GM18499 (cell line): Measurements from ENCODE around the gene PLA1A.
"Not testable (repeated sequence)": the region's sequence is repeated elsewhere in the genome, so short reads cannot be mapped to it uniquely, and the experiment has no call there.

ENCODE experiments used
- ATAC-seq: cut with Tn5 transposase; IDR thresholded peaks from one replicate; pipeline ENCODE4 v1.9.1; 2021; ENCODE audit warnings: moderate number of reproducible peaks; ENCODE audit not compliant: insufficient read depth, unreplicated experiment

PLA1A gene

DNA sequence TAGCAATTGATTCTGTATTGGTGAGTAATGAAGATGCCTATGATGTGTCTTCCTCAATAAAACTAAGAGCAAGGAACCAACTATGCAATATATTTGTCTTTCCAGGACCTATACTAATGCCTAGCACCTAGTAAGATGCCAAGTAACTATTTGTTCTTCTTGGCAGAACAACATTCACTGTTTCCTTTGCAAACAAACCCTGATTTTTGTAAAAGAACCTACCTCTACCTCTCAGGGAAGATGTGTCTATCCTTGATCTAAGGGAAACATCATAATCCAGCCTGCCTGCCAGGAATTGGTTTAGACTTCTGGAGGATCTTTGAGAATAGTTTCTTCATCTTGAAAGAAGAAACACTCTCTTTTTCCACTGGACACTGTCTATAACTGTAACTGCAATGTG is 22.2 kb upstream of the PLA1A start:
- no peak for ATAC-seq

DNA sequence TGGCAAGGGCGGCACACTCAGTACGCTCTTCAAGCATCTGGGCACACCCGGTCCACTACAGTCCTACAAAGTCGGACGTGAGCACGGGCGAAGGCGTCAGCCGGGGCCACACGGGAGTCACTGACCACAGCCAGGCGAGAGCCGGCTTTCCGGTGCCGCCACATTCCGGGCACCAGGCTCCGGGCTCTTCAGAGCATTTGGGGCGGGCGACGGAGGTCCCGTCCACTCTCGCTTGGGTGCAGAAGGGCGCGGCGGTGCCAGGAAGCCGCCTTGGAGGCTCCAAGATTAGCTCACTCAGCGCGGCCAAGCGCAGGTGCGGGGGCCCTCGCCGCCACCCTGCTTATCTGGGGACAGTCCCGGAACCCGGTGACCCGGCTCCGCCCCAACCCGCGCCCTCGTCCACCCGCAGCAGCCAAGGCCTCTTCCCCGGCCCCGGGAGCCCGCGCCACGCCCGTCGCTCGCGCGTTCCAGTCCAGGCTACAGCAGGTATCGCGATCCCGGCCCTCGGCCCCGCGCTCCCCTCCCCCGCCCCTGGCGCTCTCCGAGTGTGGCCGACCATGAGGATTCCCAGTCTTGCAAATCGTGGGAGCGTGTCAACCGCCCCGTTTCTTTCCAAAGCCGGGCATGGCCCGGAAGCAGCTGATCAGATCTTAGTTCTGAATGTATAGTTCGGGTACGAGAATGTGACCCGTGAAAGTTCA is 18.2 kb upstream of the PLA1A start, which contains the start of gene ADPRH:
TSS of gene ADPRH (plus strand) at position 127 of the 701 bp plus-strand sequence. CDS start 2,678 bp downstream, outside the sequence.
- peak; percentile 40 for ATAC-seq

DNA sequence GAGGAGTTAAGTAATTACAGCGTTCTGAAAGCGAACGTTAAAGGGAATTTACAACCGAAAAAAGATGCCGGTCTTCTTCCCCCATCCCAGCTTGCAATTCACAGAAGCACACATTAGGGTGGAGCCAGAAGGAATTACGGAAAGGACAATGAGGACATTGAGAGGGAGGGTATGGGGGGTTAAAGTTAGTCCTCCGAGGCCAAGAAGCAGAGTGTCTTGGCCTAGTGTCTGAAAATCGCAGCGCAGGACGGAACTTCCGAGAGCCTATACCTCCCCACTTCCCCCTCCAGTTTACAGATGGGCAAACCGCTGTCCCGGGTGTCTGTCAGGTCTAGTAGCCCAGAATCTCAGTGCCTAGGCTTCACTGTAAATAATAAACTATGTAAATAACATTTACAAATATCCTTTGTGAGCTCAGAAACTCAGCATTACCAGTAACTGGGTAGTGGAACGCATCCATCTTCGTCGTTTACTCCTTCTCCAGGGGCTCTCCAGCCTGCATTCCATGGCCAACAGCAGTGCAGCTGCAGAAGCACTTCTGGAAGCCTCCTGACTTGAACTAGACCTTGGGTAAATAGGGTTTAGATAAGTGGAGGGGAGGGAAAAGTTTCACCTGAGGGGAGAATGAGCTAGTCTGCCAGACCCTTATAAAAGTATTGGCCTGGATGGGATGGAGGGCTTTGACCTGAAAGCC is 17.5 kb upstream of the PLA1A start:
- peak; percentile 36 for ATAC-seq

- no peak for ATAC-seq
Observed at GRCh38 chr3:119582178-119582577, 15.5 kb upstream of the PLA1A start.

DNA sequence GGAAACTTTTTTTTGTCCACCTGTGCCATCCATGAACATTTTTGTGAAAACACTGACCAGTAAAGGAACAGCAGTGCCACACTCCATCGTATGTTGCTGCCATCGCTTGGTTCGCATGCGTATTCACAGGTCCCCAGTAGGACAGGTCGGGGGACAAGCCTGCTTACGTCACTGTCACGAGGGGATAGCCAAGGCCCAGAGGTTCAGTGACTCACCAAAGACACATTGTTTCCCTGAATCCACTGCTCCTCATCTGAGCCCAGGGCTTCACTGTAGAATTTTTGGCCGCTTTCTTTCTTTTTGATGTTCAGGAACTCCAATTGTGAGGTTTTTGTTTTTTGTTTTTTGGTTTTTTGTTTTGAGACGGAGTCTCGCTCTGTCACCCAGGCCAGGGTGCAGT is 12.5 kb upstream of the PLA1A start:
- ATAC-seq: no peak

DNA sequence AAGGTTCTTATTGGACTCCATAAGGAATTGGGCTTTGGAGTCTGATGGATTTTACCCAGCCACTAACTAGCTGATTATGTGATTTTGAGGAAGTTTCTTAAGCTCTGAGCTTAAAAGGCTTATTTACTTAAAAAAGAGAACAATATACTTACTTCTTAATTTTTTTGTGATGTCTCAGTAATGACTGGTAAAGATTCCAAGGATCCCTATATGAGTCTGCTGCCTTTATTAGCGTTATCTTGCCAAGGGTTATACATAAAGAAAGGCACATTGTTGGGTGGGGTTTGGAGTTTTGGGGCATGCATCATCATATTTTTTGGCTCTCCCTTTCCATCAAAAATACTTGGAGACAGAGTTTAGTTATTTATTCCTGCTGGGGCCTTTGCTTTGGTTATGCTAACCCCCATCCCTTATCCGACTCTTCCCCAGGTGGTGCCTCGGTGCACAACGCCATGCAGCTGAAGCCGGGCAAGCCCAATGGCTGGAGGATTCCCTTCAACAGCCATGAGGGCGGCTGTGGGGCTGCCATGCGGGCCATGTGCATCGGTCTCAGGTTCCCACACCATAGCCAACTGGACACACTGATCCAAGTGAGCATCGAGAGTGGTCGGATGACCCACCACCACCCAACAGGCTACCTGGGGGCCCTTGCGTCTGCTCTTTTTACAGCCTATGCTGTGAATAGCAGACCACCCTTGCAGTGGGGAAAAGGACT is 11.7 kb upstream of the PLA1A start:
- ATAC-seq: no peak

DNA sequence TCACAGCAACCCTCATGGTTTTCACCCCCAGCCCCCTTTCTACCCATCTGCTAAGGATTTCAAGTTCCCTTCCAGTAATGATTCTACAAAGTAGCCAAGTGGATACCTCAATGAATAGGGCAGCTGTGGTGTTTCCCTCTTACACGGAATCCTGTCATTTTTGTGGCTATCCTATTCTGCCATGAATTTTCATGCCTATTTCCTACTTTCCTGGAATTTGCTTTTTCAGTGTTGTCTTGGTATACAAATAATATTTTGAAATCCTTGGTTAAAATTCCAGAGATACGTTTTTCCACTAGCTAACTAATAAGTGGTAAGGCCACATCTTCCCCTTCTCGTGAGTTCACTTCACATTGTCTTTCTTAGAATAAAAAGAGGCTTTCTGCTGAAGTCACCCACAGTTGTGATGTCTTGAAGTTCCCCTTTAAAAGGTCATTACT is 10.9 kb upstream of the PLA1A start:
- no peak for ATAC-seq

DNA sequence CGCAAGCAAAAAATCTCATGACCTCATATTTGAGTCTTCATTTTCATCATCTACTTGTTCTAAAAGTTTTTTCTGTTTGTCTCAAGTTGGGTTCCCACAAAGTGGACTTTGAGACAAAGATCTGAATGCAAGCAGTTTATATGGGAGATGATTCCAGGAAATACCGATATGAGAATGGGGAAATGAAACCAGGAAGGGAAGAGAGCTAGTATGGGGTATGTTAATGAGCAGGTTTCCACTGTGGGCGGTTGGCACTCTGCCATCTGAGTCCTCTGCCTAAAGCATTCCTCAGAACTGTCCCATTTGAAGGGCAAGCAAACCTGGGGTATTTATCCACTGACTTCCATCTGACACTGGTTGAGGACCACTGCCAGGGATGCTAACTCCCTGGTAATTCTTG is 9.6 kb upstream of the PLA1A start:
- no peak for ATAC-seq

GRCh38 chr3:119589102-119589773 is 8.4 kb upstream of the PLA1A start:
- ATAC-seq: no peak

DNA sequence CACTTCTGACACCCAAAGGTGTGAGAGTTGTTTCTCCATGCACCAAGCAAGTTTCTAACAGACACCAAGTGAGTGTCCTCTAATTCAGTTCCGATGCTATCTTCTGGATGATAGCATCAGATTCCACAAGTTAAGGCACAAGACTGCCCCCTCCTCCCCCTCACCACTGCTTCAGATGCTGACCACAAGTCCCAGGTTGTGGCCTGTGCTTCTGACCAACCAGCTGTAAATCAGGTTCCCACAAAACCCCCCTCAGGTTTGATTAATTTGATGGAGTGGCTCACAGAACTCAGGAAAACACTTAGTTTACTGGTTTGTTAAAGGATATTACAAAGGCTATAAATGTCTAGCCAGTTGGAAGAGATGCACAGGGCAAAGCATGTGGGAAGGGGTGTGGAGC is 7.0 kb upstream of the PLA1A start:
- ATAC-seq: no peak

GRCh38 chr3:119592861-119593260 is 4.8 kb upstream of the PLA1A start:
- no peak for ATAC-seq

GRCh38 chr3:119594066-119594465 is 3.6 kb upstream of the PLA1A start:
- no peak for ATAC-seq

DNA sequence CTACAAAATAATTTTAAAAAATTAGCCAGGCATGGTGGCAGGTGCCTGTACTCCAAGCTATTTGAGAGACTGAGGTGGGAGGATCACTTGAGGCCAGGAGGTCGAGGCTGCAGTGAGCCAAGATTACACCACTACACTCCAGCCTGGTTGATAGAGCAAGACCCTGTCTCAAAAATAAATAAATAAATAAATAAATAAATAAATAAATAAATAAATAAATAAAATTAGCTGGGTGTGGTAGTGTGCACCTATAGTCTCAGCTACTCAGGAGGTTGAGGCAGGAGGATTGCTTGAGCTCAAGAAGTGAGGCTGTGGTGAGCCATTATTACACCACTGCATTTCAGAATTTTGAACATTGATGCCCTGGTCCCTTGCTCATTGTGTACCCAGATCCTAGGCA is 2.8 kb upstream of the PLA1A start:
- ATAC-seq: not testable (repeated sequence)

DNA sequence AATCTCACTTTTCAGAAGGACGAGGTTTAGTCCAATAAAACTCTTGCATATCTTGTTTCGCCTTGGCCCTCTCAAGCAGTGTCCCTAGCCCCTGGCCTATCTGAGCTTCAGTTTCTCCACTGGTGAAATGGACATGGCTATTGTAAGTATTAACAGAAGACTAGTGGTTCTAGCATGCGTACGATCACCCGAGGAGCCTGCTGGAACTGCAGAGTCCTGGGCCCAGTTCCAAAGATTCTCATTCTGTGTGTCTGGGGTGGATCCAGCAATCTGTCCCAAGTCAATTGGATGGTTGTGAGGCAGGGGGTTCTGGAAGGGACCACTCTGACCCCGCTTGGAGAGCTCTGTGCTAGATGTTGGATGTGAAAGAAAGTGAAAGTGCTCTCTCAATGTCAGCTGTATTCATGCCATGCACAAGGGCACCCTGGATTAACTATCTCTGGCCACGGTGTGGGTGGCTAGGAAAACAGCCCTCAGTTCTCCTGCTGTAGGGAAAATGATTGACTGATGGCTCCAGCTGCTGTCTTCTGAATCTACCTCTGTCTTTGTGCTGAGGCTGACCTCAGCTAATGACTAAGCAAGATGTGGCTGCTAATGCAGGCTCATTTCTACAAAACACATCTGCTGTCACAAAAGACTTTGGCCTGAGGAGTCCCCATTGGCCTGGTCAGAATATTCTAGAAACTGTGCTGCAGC is 1.9 kb upstream of the PLA1A start:
- no peak for ATAC-seq

GRCh38 chr3:119596398-119596797 is 1.3 kb upstream of the PLA1A start:
- no peak for ATAC-seq

- ATAC-seq: peak; percentile 35
Observed at GRCh38 chr3:119598410-119599098, 869 bp downstream of the PLA1A start.

DNA sequence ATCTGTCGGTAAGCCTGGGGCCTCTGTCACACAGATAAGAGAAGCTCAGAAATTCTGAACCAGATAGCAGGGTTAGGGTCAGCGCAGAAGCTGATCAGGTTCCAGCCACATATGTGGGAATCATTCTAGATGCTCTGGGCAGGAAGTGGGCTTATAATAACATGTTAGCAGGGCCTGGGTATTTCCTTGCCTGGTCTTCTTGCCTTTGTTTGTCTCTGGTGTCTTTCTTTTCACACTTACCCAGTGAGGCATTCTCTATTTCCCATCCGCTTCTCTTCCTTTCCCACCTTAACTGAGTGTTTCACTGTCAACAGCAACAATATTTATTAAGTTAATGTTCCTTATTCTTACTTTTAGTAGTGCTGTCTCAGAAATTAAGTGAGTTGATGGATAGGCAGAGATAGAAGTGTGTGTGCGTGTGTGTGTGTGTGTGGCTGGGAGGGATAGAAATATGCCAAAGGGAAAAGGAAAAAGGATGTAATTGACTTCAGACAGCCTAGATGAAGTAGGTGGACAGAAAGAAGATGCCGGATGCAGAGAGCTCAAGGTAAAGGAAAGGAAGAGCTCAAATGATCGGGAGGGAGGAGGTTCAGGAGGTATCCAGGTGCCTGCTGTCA is 2.0 kb downstream of the PLA1A start:
- ATAC-seq: no peak

- peak; percentile 44 for ATAC-seq
Observed at GRCh38 chr3:119600732-119601131, 3.0 kb downstream of the PLA1A start.

DNA sequence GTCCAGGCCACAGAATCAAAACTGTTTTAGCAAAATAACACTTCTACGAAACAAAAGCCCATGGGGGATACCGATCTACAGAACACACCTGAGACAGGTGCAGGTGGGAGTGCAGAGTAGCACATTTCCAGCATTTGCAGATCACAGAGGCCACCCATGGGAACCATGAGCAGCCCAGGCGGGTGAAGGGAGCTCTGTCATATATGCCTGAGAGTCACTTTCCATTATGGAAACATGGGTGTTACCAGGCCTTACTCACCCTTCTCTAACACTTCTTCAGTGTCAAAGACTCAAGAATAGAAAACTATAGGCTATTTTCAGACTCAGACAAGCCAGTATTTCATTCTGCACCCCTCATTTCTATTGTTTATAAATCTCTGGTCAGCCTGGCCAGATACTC is 3.5 kb downstream of the PLA1A start:
- ATAC-seq: no peak
